ENCODE data around the gene DBH.

DBH gene

DNA sequence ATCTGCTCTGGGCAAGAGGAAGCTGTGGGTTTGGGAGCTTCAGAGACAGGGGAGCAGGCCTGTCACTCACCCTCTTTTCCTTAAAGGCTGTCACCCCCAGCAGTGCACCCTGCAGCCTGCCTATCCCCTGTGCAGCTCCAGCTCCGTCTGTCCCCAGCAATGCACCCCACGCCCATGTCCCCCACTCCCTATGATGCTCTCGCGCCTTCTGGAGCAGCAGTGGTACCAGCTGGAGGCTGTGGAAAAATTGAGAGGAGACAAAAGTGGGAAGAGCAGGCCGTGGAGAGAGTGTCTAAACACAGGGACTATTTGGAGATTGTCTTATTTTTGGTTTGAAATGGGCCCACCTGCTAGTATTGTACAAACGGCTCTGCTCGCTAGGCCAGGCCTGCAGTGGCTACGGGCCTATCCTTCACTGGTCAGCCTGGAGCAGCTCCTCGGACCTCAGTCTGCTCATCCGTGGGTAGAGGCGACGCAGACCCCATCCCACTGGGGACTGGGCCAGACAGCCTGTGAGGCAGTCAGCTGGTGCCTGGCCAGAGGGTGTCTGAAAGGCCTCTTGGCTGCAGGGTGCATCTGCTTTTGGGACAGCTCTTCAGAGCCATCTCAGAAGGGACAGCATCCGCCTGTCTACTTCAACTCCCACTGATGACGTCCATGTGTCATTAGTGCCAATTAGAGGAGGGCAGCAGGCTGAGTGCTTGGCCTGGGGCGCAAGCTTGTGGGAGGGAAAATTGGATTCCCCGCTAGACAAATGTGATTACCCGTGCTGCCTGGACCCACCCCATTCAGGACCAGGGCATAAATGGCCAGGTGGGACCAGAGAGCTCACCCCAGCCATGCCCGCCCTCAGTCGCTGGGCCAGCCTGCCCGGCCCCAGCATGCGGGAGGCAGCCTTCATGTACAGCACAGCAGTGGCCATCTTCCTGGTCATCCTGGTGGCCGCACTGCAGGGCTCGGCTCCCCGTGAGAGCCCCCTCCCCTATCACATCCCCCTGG lies at the start of gene DBH:
DBH (plus strand) TSS at position 831 of the 999 bp plus-strand sequence; CDS start at position 840, 9 bp downstream.
- Histone ChIP-seq H3K4me3 (ENCODE audit: low read length) (no peak within 1 kb of the TSS), H3K36me3 (ENCODE audit: insufficient read depth, low read depth, low read length) (no peaks in the 10 kb centered on the region), H3K9me3 (ENCODE audit: insufficient read depth, low read depth, low read length) (no peaks in the 10 kb centered on the region), H3K27me3 (ENCODE audit: insufficient read depth, low read length) (no peaks in the 10 kb centered on the region), H3K9ac (ENCODE audit: low read depth, low read length) (no peak within 1 kb of the TSS), H3K27ac (ENCODE audit: low read length) (no peak within 1 kb of the TSS), H3K4me1 (ENCODE audit: insufficient read depth, low read length) (peaks cover 7% of the 10 kb centered on the region; the same call in 1 of the 2 replicates)

DNA sequence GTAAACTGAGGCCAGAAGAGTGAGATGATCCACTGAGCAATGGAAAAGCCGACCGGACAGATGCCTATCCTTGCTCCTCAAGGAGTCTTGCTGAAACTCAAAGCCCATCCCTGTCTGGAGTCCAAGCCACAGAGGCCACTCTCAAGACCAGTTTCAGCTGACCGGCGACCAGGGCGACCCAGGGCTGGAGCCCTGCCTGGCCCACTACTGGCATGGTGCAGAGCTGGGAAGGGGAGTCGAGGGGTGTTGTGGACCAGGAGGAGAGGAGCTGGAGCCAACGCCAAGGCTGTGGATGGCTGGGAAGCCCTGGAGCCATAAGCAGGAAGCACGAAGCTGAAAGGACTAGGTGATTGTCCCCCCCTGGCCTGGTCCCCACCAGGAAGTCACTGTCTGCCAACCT lies 49.1 kb upstream of the DBH start:
- Histone ChIP-seq H3K9ac (ENCODE audit: low read depth, low read length) (no peak overlapping the region), H3K27ac (ENCODE audit: low read length) (no peak overlapping the region), H3K9me3 (ENCODE audit: insufficient read depth, low read depth, low read length) (peaks cover 4% of the 10 kb centered on the region; the same call in 1 of the 2 replicates), H3K4me1 (ENCODE audit: insufficient read depth, low read length) (peaks cover 10% of the 10 kb centered on the region; the same call in 1 of the 2 replicates), H3K4me3 (ENCODE audit: low read length) (no peak overlapping the region), H3K36me3 (ENCODE audit: insufficient read depth, low read depth, low read length) (no peaks in the 10 kb centered on the region), H3K27me3 (ENCODE audit: insufficient read depth, low read length) (no peaks in the 10 kb centered on the region; the same call in 1 of the 2 replicates)

DNA sequence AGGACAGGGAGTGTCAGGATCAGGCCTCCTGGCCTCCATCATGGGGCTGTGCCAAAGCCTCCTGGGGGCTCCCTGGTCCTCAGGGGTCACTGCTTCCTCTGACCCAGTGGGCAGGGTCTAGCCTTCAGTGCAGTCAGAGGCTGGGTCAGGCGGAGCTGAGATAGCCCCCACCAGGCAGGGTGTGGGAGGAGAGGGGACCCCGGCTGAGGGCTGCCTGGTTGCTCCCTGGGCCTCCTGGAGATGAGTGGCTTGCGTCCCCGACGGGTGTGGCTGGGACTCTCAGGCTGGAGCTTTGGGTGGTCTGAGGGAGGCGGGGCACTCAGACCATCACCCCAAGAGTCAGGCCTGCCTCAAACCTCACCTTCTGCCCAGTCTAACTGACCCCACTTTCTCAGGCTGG lies 48.7 kb upstream of the DBH start:
- Histone ChIP-seq H3K36me3 (ENCODE audit: insufficient read depth, low read depth, low read length) (no peaks in the 10 kb centered on the region), H3K27me3 (ENCODE audit: insufficient read depth, low read length) (no peaks in the 10 kb centered on the region; the same call in 1 of the 2 replicates), H3K9ac (ENCODE audit: low read depth, low read length) (no peak overlapping the region), H3K4me1 (ENCODE audit: insufficient read depth, low read length) (peaks cover 10% of the 10 kb centered on the region; the same call in 1 of the 2 replicates), H3K4me3 (ENCODE audit: low read length) (no peak overlapping the region), H3K9me3 (ENCODE audit: insufficient read depth, low read depth, low read length) (peaks cover 4% of the 10 kb centered on the region; the same call in 1 of the 2 replicates), H3K27ac (ENCODE audit: low read length) (no peak overlapping the region)

DNA sequence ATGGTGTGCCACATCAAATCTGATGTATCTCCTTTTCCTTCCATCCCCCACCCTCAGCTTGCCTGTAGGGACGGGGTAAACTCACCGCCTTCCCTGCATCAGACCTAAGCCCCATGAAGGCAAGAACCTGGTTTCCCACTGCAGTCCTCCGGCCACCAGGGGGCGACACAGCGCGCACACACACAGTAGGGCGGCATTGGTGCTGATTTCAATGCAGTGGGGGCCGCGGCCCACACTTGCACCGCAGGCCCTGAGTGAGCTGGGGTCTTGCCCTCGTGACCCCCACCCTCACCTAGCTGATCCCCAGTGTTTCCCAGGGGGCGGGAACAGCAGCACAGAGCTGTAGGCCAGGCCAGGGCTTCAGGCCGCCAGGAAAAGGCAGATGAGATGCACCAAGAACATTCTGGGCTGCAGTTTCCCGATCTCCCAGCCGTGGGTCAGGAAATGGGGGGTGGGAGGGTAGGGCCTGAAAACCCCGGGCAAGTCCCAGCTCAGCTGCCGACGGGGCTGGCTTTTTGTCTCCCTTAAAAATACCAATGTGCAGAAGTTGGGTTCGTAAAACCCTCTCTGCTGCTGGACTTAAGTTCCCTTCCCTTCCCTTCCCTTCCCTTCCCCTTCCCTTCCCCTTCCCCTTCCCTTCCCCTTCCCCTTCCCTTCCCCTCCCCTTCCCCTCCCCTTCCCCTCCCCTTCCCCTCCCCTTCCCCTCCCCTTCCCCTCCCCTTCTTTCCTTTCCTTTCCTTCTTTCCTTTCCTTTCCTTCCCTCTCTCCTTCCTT lies 46.5 kb upstream of the DBH start:
- H3K4me1 ChIP-seq (ENCODE audit: insufficient read depth, low read length): peaks cover 5% of the 10 kb centered on the region; the same call in 1 of the 2 replicates
- H3K27me3 ChIP-seq (ENCODE audit: insufficient read depth, low read length): no peaks in the 10 kb centered on the region; the same call in 1 of the 2 replicates
- H3K36me3 ChIP-seq (ENCODE audit: insufficient read depth, low read depth, low read length): no peaks in the 10 kb centered on the region
- no peak overlapping the region for H3K4me3 ChIP-seq (ENCODE audit: low read length)
- no peak overlapping the region for H3K27ac ChIP-seq (ENCODE audit: low read length)
- H3K9ac ChIP-seq (ENCODE audit: low read depth, low read length): no peak overlapping the region
- H3K9me3 ChIP-seq (ENCODE audit: insufficient read depth, low read depth, low read length): peaks cover 4% of the 10 kb centered on the region; the same call in 1 of the 2 replicates

DNA sequence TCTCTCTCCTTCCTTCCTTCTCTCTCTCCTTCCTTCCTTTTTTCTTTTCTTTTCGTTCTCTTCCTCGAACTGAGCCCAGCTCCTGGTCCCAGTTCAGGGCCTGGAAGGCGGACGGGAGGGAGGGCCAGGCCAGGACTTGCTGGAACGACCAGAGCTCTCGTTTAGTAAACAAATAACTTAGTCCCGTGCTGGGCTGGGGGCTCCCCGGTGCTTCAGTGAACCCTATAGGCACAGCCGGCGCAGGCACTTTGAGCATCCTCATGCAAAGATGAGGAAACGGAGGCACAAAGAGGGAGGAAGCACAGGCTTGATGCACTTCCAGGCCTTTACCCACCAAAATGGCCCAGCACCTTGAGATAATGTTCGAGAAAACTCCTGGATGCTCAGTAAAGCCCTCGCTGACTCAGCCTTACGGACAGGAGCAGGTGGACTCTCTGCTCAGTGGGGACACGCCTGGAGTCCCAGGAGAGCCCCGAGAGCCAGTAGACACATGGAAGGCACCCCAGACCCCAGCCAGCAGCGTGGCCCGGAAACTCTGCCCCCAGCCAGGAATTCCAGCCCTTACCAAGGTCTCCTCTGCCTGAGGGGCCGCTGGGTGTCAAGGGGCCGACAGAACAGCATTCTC lies 45.8 kb upstream of the DBH start:
- Histone ChIP-seq H3K27me3 (ENCODE audit: insufficient read depth, low read length) (no peaks in the 10 kb centered on the region; the same call in 1 of the 2 replicates), H3K9ac (ENCODE audit: low read depth, low read length) (no peak overlapping the region), H3K9me3 (ENCODE audit: insufficient read depth, low read depth, low read length) (peaks cover 4% of the 10 kb centered on the region; the same call in 1 of the 2 replicates), H3K36me3 (ENCODE audit: insufficient read depth, low read depth, low read length) (no peaks in the 10 kb centered on the region), H3K4me1 (ENCODE audit: insufficient read depth, low read length) (peaks cover 3% of the 10 kb centered on the region; the same call in 1 of the 2 replicates), H3K4me3 (ENCODE audit: low read length) (no peak overlapping the region), H3K27ac (ENCODE audit: low read length) (no peak overlapping the region)

DNA sequence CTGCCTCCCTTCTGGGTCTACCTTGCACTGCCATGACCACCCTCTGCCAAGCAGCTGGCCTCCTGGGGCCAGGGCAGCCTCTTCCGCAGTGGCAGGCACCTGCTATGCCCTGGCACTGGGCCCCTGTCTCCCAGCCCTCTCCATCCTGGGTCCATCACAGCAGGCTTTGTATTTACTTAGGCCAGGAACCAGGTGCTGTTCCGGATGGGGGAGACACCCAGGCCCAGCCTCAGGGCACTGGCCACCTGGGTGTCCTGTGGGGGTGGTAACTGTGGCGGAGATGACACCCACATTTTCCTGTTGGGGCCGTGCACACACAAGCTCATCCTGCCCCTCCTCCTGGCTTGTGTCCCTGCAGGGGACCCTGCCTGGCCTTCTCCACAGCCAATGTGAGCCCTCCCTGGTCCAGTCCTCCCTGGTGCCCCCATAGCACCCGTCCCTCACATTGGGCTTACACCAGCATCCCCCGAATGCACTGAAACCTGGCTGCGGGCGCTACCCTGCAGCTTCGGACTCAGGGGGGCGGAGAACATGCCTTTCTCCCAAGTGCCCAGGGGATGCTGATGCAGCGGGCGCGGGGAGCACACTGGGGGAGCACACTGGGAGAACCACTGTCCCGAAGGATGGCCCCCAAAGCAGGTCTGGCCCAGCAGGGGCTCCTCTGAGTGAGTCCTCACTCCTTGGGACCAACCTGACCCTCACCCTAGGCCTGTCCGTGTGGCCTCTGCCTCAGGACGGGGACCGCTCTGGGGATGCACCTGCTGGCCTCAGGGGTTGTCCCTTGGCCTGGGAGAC lies 44.9 kb upstream of the DBH start:
- no peak overlapping the region for H3K27ac ChIP-seq (ENCODE audit: low read length)
- no peaks in the 10 kb centered on the region for H3K36me3 ChIP-seq (ENCODE audit: insufficient read depth, low read depth, low read length)
- H3K27me3 ChIP-seq (ENCODE audit: insufficient read depth, low read length): no peaks in the 10 kb centered on the region; the same call in 1 of the 2 replicates
- H3K9ac ChIP-seq (ENCODE audit: low read depth, low read length): no peak overlapping the region
- no peak overlapping the region for H3K4me3 ChIP-seq (ENCODE audit: low read length)
- peaks cover 4% of the 10 kb centered on the region; the same call in 1 of the 2 replicates for H3K9me3 ChIP-seq (ENCODE audit: insufficient read depth, low read depth, low read length)
- no peaks in the 10 kb centered on the region; the same call in 1 of the 2 replicates for H3K4me1 ChIP-seq (ENCODE audit: insufficient read depth, low read length)

DNA sequence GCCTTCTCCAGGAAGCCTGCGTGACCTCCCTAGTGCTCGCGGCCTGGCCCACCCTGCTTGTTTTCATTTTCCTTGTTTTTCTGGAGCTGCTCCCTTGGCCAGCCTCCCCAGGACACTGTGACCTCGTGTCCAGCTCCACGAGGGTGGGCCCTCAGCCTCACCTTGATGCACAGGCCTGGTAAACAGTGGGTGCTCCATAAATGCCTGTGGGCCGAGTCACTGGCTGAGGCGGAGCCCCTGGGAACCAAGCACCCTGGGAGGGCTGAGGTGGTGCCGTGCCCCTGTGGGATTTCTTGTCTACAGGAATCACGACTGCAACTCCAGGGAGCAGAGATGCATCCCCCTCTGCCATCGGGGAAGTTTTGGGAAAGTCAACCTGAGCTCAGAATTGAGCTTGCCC lies 44.2 kb upstream of the DBH start:
- no peak overlapping the region for H3K27ac ChIP-seq (ENCODE audit: low read length)
- no peaks in the 10 kb centered on the region for H3K36me3 ChIP-seq (ENCODE audit: insufficient read depth, low read depth, low read length)
- no peak overlapping the region for H3K4me3 ChIP-seq (ENCODE audit: low read length)
- no peaks in the 10 kb centered on the region for H3K27me3 ChIP-seq (ENCODE audit: insufficient read depth, low read length)
- no peaks in the 10 kb centered on the region for H3K4me1 ChIP-seq (ENCODE audit: insufficient read depth, low read length)
- no peak overlapping the region for H3K9ac ChIP-seq (ENCODE audit: low read depth, low read length)
- peaks cover 10% of the 10 kb centered on the region; the same call in 1 of the 2 replicates for H3K9me3 ChIP-seq (ENCODE audit: insufficient read depth, low read depth, low read length)

DNA sequence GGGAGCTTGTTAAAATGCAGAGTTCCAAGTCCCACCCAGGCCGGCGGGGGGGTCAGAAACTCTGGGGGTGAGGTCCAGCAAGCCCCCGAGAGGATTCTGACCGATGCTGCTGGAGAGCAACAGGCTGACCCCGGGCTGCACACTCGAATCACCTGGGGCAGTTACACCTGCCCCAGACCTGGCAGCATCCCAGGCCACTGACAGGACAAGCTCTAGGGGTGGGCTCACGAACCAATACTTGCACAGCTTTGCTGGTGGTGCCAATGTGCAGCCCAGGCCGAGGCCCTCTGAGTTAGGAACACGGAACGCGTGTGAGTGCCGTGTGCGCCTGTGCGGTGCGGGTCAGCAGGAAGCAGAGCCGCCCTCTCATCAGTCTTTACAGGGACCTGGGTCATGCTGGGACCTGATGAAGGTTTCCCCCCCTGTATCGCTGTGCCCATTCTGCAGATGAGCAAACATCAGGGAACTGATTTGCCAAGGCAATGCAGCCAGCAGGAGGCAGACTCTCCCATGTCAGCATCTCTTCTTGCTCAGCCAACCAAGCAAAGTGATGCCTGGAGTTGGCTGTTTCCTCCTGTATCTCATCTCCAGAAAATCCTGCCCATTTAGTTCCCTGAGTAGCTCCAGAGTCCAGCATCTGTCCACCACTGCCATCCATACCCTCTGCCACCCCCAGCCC lies 43.3 kb upstream of the DBH start:
- H3K4me1 ChIP-seq (ENCODE audit: insufficient read depth, low read length): no peaks in the 10 kb centered on the region
- no peaks in the 10 kb centered on the region for H3K27me3 ChIP-seq (ENCODE audit: insufficient read depth, low read length)
- no peak overlapping the region for H3K4me3 ChIP-seq (ENCODE audit: low read length)
- H3K9ac ChIP-seq (ENCODE audit: low read depth, low read length): no peak overlapping the region
- peaks cover 19% of the 10 kb centered on the region for H3K9me3 ChIP-seq (ENCODE audit: insufficient read depth, low read depth, low read length)
- no peak overlapping the region for H3K27ac ChIP-seq (ENCODE audit: low read length)
- no peaks in the 10 kb centered on the region for H3K36me3 ChIP-seq (ENCODE audit: insufficient read depth, low read depth, low read length)

DNA sequence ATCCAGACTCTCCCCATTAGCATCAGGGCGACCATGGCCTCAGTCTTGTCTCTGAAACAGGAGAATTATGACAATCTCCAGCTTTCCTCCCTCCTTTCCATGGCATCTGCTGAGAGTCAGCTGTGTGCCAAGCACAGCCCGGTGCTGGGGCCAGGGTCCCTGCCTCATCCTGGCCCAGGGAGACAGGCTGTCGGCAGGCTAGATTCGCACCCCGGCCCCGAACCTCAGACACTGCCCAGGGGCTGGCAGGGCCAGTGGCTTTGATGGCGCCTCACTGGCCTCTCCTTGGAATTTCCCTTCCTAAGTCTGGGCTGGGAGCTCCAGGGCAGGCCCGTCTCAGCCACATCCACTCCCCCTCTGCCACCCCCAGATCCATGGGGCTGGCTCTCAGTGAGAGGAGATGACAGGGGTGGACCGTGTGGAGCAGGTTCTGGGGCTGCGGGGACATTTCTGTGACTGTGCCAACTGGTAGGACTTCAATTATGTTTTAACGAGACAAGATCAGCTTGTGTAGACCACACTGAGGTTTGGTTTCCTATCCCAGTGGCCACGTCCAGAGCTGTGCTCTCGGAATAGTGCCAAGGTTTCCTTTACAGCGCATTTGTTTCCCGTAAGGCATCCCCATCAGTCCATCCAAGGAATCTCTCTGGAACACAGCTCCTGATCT lies 42.4 kb upstream of the DBH start:
- no peak overlapping the region for H3K4me3 ChIP-seq (ENCODE audit: low read length)
- H3K27me3 ChIP-seq (ENCODE audit: insufficient read depth, low read length): no peaks in the 10 kb centered on the region
- no peaks in the 10 kb centered on the region for H3K4me1 ChIP-seq (ENCODE audit: insufficient read depth, low read length)
- no peaks in the 10 kb centered on the region for H3K36me3 ChIP-seq (ENCODE audit: insufficient read depth, low read depth, low read length)
- H3K9me3 ChIP-seq (ENCODE audit: insufficient read depth, low read depth, low read length): peaks cover 18% of the 10 kb centered on the region
- H3K9ac ChIP-seq (ENCODE audit: low read depth, low read length): no peak overlapping the region
- H3K27ac ChIP-seq (ENCODE audit: low read length): no peak overlapping the region

DNA sequence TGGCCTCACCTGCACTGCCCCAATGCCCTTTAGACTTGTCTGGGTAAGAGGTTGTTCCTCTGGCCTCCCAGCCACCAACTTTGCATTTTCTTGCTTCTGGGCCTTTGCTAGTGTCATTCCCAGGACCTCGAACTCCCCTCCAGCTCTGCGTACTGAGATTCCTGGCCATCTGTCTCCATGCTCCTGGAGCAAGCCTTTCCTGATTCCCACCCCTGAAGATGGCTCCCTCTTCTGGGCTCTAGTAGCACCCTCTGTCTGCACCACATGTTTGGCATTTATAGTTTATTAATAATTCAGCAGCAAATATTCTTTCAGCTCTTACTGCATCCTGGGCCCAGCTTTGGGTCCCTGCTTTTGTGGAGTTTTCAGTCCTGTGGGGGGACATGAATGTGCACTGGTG lies 41.9 kb upstream of the DBH start:
- Histone ChIP-seq H3K4me3 (ENCODE audit: low read length) (no peak overlapping the region), H3K27ac (ENCODE audit: low read length) (no peak overlapping the region), H3K9me3 (ENCODE audit: insufficient read depth, low read depth, low read length) (peaks cover 18% of the 10 kb centered on the region), H3K9ac (ENCODE audit: low read depth, low read length) (no peak overlapping the region), H3K4me1 (ENCODE audit: insufficient read depth, low read length) (no peaks in the 10 kb centered on the region), H3K36me3 (ENCODE audit: insufficient read depth, low read depth, low read length) (no peaks in the 10 kb centered on the region), H3K27me3 (ENCODE audit: insufficient read depth, low read length) (no peaks in the 10 kb centered on the region)
